ENCODE results near the gene HMGN3. TPM values are rescaled to one million over a fixed set of nuclear protein-coding genes. Genes with fewer than 3 reads are reported as not detected.
"Not testable (repeated sequence)": the region's sequence is repeated elsewhere in the genome, so short reads cannot be mapped to it uniquely, and the experiment has no call there.

Gene HMGN3
- total RNA-seq (2014; rRNA removed; shearing (Covaris generic)) = 111 and 145 TPM in 2 replicates

- peak; percentile 96 for DNase-seq (ENCODE audit: low read depth)
These were observed at the start of gene HMGN3 for GRCh38 chr6:79234150-79235022. TSS of gene HMGN3 (minus strand) at chr6:79234682.

GRCh38 chr6:79280756-79281155, 46.3 kb upstream of the HMGN3 start:
- DNase-seq (ENCODE audit: low read depth) = no peak

- peak; percentile 69 for DNase-seq (ENCODE audit: low read depth)
These were observed 42.6 kb upstream of the HMGN3 start for GRCh38 chr6:79277109-79277508.

- DNase-seq (ENCODE audit: low read depth) = peak; percentile 88
These were observed 35.4 kb upstream of the HMGN3 start for GRCh38 chr6:79269877-79270276.

- DNase-seq (ENCODE audit: low read depth) = no peak
These were observed 32.6 kb upstream of the HMGN3 start for GRCh38 chr6:79267128-79267527.

DNA sequence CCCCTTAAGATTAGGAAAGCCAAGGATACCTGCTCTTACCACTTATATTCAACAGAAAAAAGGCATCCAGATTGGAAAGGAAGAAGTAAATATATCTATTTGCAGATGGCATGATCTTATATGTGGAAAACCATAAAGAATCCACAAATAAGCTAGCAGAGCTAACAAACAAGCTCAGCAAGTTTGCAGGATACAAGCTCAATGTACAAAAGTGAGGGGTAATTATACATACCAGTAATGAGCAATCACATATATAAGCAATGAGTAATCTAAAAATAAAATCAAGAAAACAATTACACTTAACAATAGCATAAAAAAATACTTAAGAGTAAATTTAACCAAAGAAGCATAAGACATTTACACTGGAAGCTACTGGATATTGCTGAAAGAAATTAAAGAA, 31.6 kb upstream of the HMGN3 start:
- no peak for DNase-seq (ENCODE audit: low read depth)

DNA sequence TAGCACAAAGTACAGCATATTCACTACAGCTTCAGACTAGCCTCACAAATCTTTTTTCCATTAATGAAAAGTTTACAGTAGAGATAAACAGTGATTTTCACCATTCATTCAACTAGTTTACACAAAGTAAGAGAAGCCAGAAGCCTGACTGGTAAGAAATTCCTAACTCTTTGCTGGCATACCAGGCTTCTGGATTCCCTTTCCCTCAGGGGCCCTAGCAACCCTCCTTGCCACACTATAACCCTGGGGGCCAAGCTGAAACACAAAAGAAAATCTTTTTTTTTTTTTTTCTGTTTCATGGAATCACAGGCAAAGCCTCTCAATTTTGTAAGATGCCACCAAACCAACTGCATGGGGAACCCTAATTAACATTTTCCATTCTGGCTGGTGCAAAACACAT, 28.9 kb upstream of the HMGN3 start:
- no peak for DNase-seq (ENCODE audit: low read depth)

DNA sequence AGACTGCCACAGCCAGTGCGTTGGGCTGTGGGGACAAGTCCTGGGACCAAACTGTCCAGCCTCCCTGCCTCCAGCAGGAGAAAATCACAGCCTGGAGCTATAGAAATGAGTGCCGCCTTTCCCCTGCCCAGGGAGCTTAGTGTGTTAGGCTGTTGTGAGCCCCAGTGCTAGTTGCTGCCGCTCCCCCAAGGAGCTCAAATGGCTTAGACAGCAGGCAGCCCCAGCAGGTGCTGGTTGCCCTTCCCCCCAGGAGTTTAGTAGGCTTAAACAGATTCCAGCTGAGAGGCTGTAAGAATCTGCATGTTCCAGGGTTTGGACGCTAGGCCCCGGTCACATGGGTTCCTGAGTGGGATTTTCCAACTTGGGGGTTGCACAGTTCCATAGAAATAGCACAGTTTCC, 27.2 kb upstream of the HMGN3 start:
- no peak for DNase-seq (ENCODE audit: low read depth)

- DNase-seq (ENCODE audit: low read depth) = no peak
These were observed 26.3 kb upstream of the HMGN3 start for GRCh38 chr6:79260772-79261171.

- DNase-seq (ENCODE audit: low read depth) = peak; percentile 77
These were observed 23.1 kb upstream of the HMGN3 start for GRCh38 chr6:79257381-79258205.

DNA sequence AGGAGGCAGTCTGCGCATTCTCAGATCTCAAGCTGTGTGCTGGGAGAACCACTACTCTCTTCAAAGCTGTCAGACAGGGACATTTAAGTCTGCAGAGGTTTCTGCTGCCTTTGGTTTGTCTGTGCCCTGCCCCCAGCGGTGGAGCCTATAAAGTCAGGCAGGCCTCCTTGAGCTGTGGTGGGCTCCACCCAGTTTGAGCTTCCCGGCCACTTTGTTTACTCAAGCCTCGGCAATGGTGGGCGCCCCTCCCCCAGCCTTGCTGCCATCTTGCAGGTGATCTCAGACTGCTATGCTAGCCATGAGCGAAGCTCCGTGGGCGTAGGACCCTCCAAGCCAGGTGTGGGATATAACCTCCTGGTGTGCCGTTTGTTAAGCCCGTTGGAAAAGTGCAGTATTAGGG, 22.3 kb upstream of the HMGN3 start:
- DNase-seq (ENCODE audit: low read depth) = not testable (repeated sequence)

DNA sequence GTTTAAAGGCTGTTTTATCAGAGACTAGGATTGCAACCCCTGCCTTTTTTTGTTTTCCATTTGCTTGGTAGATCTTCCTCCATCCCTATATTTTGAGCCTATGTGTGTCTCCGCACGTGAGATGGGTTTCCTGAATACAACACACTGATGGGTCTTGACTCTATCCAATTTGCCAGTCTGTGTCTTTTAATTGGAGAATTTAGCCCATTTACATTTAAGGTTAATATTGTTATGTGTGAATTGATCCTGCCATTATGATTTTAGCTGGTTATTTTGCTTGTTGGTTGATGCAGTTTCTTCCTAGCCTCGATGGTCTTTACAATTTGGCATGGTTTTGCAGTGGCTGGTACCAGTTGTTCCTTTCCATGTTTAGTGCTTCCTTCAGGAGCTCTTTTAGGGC, 20.6 kb upstream of the HMGN3 start:
- not testable (repeated sequence) for DNase-seq (ENCODE audit: low read depth)

DNA sequence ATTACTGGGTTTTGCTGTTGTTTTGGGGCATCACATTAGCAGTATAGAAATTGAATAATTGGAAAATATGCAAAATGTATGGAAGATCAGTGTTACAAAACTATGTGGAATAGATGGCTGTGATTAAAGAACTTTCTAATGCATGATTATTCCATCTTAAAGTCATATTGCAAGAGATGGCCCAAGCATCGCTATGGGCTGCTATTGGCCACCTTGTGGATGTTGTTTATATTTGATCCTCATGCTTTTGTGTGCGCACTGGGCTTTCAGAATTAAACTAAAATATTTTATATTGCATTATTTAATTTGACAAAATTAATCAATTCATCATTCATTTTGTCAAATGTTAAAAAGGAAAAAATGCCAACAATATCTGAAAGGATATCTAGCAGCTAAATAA, 16.1 kb upstream of the HMGN3 start:
- no peak for DNase-seq (ENCODE audit: low read depth)

GRCh38 chr6:79250107-79250514, 15.6 kb upstream of the HMGN3 start:
- DNase-seq (ENCODE audit: low read depth) = no peak

DNA sequence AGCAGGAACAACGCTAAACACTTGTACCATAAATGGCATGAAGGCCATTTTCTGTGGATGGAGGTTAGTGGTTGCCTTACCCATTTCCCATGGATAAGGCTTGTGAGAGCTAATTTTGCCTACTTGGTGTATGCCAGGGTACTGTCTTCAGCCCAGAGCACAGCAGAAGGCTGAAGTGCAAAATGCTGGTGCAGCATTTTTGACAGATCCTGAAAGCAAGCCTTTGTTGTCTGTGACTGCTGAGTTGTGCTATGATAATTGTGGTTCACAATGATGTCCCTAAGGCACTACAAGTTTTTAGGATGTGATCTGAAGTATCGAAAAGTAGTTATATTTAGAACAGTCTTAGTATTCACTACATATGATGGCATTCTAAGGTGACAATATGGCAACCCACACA, 14.7 kb upstream of the HMGN3 start:
- no peak for DNase-seq (ENCODE audit: low read depth)

DNA sequence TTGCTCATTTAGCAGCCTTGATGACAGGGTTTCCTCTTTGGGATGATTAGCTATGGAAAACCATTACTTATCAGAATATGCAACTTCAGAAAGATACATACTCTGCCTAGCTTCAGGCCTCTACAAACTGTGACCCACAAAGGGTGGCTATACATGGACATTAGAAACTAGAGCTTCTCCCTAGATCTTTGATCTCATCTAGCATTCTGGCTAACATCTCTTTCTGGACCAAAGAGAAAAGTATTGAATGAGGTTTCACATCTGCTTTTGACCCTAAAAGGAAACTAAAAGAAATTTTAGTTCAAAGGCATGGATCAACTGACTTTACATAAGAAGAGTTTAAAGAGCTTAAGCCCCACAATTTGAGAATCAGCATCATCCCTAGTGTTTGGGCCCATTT, 12.4 kb upstream of the HMGN3 start:
- DNase-seq (ENCODE audit: low read depth) = no peak

- no peak for DNase-seq (ENCODE audit: low read depth)
These were observed 6.7 kb upstream of the HMGN3 start for GRCh38 chr6:79241228-79241627.

- DNase-seq (ENCODE audit: low read depth) = no peak
These were observed 6.0 kb upstream of the HMGN3 start for GRCh38 chr6:79240509-79240908.

DNA sequence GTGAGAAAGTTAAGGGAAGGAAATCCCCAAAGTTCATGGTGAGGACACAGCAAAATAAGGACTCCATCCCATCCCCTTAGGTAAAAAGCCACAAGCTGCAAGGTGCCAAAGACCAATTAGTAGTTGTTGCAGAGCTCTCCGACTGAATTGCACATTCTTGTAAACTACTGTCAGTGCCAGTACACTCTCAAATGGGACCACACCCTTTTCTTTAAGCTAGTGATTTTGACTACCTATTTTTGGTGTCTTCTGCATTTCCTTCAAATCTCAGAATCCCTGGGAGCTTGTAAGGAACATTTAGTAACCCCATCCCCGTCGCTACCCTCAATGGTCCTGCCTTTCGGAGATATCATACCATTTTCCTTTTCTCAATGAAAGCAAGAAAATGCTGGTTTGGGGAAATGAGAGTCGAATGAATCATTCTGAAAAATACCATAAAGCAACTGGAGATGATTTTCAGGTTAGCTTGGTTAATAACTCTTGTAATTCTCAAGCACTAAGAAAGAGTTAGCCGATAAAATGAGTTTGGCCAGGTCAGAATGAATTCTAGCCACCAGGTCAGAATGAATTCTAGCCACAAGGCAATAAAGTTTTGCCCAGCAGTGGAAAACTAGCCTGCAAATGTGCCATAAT, 5.2 kb upstream of the HMGN3 start:
- no peak for DNase-seq (ENCODE audit: low read depth)

DNA sequence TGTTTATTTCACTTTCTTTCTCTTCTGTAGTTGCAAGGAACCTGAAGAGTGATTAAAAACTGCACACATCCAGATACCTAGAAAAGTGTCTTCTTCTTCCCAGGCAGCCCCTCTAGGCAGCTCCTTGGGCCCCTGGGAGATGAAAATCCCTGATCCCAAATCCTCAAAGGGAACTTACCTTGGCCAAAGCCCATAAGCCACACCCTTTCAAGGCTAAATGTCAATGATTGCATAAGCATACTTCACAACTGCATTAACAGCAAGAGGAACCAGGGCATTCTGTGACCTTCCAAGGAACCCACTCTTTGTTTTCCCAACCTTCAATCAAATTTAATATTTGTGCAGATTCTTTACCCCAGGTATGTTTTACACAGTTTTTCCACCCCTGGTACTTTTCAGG, 4.4 kb upstream of the HMGN3 start:
- no peak for DNase-seq (ENCODE audit: low read depth)

- no peak for DNase-seq (ENCODE audit: low read depth)
These were observed 2.2 kb upstream of the HMGN3 start for GRCh38 chr6:79236711-79237110.

GRCh38 chr6:79233611-79234149, 802 bp downstream of the HMGN3 start:
- peak; percentile 95 for DNase-seq (ENCODE audit: low read depth)

Measured in M059J (cell line).